ENCODE data around the gene DIAPH1. TPM values are rescaled to one million over a fixed set of nuclear protein-coding genes. Genes with fewer than 3 reads are reported as not detected.

DIAPH1 gene
- total RNA-seq, 1 donor from 2014 or later = 136 TPM

DNA sequence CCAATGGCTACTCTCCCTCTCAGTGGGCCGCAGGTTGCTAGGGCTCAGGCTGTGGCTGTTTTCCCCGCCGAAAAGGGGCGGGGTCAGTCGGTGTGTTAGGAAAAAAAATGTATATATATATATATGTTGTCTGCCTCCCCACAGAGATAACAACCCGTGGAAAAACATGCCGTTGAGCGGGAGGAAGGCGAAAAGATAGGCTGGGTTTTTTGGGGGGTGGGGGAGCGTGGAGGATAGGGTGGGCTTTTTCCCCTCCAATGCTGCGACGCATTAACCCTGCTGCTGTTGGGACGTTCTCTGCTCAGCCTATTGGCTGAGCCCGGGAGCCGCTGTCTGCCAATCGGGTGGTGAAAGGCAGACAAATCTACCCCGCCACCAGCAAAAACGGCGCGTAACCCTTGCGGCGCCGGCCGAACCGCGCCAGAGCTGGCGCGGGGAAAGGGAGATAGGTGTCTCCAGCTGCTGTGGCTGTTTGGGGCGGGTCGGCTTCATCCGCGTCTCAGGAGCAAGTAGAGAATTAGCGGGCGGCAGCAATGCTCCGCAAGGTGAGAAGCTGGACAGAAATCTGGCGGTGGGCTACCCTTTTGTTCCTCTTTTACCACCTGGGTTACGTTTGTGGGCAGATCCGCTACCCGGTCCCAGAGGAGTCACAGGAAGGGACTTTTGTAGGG lies 134.0 kb downstream of the DIAPH1 start, which contains the start of gene PCDHGC4:
TSS of gene PCDHGC4 (plus strand) at position 390 of the 671 bp plus-strand sequence. CDS start at position 534, 144 bp downstream.
- ATAC-seq (ENCODE audit: low read depth) (peak; percentile 37), DNase-seq (no peak)
- peak within 1 kb of the TSS; percentile 61 for H3K4me3 Mint-ChIP-seq
- no peak for TF ChIP-seq CTCF (IDR thresholded peaks at IDR 0.05)
- peaks cover 17% of the 10 kb centered on the region for H3K4me1 Mint-ChIP-seq
- intact Hi-C loops (cut with micrococcal nuclease) = loop anchor here (1.0 kb wide), 2 partner anchors 8 kb away; no protein-coding TSS in a partner anchor
- H3K36me3 Mint-ChIP-seq (ENCODE audit: low read depth) = no peaks in the 10 kb centered on the region
- ChIA-PET CTCF (interaction anchor here (1.0 kb wide), 1 partner anchor 39 kb away, joined by 3 read pairs; no protein-coding TSS in a partner anchor), POLR2A (interaction anchor here (0.9 kb wide), 1 partner anchor 10 kb away, joined by 3 read pairs; no protein-coding TSS in a partner anchor)
- peaks cover 56% of the 10 kb centered on the region for H3K27me3 Mint-ChIP-seq
- H3K27ac Mint-ChIP-seq = no peak within 1 kb of the TSS
- H3K9me3 Mint-ChIP-seq = no peaks in the 10 kb centered on the region

DNA sequence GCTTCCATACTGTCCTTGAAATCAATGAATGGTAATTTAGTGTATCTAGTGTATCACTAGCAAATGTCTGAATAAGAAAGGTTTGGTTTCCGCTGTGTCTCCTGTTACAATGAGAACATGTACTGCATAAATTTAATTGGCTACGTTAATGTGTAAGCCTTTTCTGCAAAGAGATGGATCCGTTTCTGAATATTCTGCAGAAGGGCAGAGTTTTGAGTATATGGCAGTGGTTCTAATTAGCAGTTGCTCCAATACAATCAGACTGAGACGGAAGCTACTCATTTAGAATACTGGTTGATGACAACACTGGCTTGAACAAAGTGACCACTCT lies 134.5 kb downstream of the DIAPH1 start:
- Mint-ChIP-seq H3K27ac (no peak overlapping the region), H3K9me3 (no peaks in the 10 kb centered on the region), H3K4me3 (peak overlapping the region; percentile 61), H3K36me3 (ENCODE audit: low read depth) (no peaks in the 10 kb centered on the region), H3K4me1 (peaks cover 17% of the 10 kb centered on the region), H3K27me3 (peaks cover 52% of the 10 kb centered on the region)
- ChIA-PET CTCF (interaction anchor here (1.0 kb wide), 1 partner anchor 29 kb away, joined by 3 read pairs; no protein-coding TSS in a partner anchor), POLR2A (no interaction called here)
- ATAC-seq (ENCODE audit: low read depth) (no peak), DNase-seq (no peak)
- intact Hi-C loops (cut with micrococcal nuclease) = loop anchor here (1.0 kb wide), 2 partner anchors 8 kb away; no protein-coding TSS in a partner anchor
- no peak for TF ChIP-seq CTCF (IDR thresholded peaks at IDR 0.05)

DNA sequence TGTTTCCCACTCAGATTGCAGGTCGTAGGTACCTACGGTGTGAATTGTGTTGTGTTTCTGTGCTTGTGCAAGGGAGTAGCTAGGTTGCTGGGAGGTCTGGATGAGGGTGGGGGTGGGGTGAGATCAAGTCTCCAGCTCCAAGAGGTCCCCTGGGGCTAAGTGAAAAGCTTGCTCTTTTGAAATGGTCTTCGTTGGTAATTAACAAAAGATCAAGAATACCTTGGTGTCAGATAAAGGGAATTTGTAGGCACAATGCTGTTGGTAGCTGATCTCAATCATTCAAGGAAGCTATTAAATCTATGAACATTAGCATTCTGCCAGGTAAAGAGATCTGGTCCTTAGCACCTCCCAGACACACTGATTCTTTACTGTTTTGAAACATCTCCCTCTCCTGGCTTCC lies 134.9 kb downstream of the DIAPH1 start:
- H3K4me1 Mint-ChIP-seq = peaks cover 17% of the 10 kb centered on the region
- intact Hi-C loops (cut with micrococcal nuclease) = loop anchor here (1.0 kb wide), 2 partner anchors 8 kb away; no protein-coding TSS in a partner anchor
- DNase-seq (no peak), ATAC-seq (ENCODE audit: low read depth) (no peak)
- ChIA-PET POLR2A (no interaction called here), CTCF (interaction anchor here (1.0 to 1.5 kb wide), 3 partner anchors 29 to 71 kb away, joined by 3 read pairs; partner anchors contain the start of gene PCDHGA10)
- no peak overlapping the region for H3K4me3 Mint-ChIP-seq
- no peak for TF ChIP-seq CTCF (IDR thresholded peaks at IDR 0.05)
- no peaks in the 10 kb centered on the region for H3K36me3 Mint-ChIP-seq (ENCODE audit: low read depth)
- no peaks in the 10 kb centered on the region for H3K9me3 Mint-ChIP-seq
- H3K27me3 Mint-ChIP-seq = peaks cover 50% of the 10 kb centered on the region
- no peak overlapping the region for H3K27ac Mint-ChIP-seq

- Mint-ChIP-seq H3K27ac (no peak overlapping the region), H3K9me3 (no peaks in the 10 kb centered on the region), H3K4me3 (no peak overlapping the region), H3K4me1 (peaks cover 38% of the 10 kb centered on the region), H3K27me3 (peaks cover 55% of the 10 kb centered on the region), H3K36me3 (ENCODE audit: low read depth) (peaks cover 2% of the 10 kb centered on the region)
- ATAC-seq (ENCODE audit: low read depth) (no peak), DNase-seq (no peak)
- ChIA-PET POLR2A (no interaction called here), CTCF (interaction anchor here (1.8 kb wide), 1 partner anchor 33 kb away, joined by 5 read pairs; no protein-coding TSS in a partner anchor)
- intact Hi-C loops (cut with micrococcal nuclease) = no loop called here
- TF ChIP-seq CTCF (IDR thresholded peaks at IDR 0.05) = no peak
These were observed 139.0 kb downstream of the DIAPH1 start for GRCh38 chr5:141479776-141480175.

GRCh38 chr5:141478321-141478945 lies 140.4 kb downstream of the DIAPH1 start:
- Mint-ChIP-seq H3K9me3 (no peaks in the 10 kb centered on the region), H3K36me3 (ENCODE audit: low read depth) (peaks cover 2% of the 10 kb centered on the region), H3K27me3 (peaks cover 46% of the 10 kb centered on the region), H3K27ac (no peak overlapping the region), H3K4me3 (no peak overlapping the region), H3K4me1 (peaks cover 28% of the 10 kb centered on the region)
- ChIA-PET POLR2A (no interaction called here), CTCF (interaction anchor here (0.6 to 4.6 kb wide), 4 partner anchors 13 to 79 kb away, joined by 3 to 59 read pairs (median 4); no protein-coding TSS in a partner anchor)
- ATAC-seq (ENCODE audit: low read depth) (no peak), DNase-seq (no peak)
- no peak for TF ChIP-seq CTCF (IDR thresholded peaks at IDR 0.05)
- intact Hi-C loops (cut with micrococcal nuclease) = no loop called here

Data from activated B cell treated with CpG ODN at 0.5 μM for 24 hours (primary cell).